Ovary (tissue), 3 donors: ENCODE data around the gene CCIN.

Experiments used
- EP300 ChIP-seq: sonication (generic); formaldehyde crosslinking; IDR thresholded peaks from one replicate; pipeline ENCODE4 v1.6.1; 2017; ENCODE audit warnings: antibody characterized with exemption
- POLR2A ChIP-seq: fragments of 450-650 bp; IDR thresholded peaks from one replicate; pipeline ENCODE4 v1.6.1; 2017; ENCODE audit warnings: antibody characterized with exemption, mild to moderate bottlenecking, moderate library complexity
- TF ChIP-seq, protein P1 (sequence below), 3 donors: fragments of 450-650 bp in 2 of 3; fragments of 200-600 bp in 1 of 3; IDR thresholded peaks; one replicate each; pipeline versions ENCODE4 v1.5.1 to v1.8.0; 2016 to 2022; ENCODE audit warnings: antibody characterized with exemption in 3 of 3, mild to moderate bottlenecking in 1 of 3
- donor health status: DM: no; HTN: no; CAD: no.

DNA sequence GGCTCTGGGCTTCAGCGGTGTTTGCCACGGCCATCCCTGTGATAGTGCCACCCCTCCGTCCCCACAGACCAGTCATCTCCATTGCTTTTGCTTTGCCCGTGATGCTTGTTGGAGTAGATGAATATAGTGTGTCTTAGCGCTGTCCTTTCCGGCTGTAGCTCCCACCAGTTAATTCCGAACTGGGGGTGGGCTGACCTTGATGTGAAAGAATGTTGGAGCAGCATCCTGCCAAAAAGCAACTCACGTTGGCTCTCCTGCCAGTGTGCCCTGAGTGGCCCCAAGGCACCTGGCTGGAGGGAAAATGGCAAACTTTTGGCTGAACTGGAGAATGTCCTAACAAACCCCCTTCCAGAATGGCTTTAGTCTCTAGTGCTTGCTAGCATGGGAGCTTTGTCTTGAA lies 41.5 kb downstream of the CCIN start:
- TF ChIP-seq, protein P1, sequence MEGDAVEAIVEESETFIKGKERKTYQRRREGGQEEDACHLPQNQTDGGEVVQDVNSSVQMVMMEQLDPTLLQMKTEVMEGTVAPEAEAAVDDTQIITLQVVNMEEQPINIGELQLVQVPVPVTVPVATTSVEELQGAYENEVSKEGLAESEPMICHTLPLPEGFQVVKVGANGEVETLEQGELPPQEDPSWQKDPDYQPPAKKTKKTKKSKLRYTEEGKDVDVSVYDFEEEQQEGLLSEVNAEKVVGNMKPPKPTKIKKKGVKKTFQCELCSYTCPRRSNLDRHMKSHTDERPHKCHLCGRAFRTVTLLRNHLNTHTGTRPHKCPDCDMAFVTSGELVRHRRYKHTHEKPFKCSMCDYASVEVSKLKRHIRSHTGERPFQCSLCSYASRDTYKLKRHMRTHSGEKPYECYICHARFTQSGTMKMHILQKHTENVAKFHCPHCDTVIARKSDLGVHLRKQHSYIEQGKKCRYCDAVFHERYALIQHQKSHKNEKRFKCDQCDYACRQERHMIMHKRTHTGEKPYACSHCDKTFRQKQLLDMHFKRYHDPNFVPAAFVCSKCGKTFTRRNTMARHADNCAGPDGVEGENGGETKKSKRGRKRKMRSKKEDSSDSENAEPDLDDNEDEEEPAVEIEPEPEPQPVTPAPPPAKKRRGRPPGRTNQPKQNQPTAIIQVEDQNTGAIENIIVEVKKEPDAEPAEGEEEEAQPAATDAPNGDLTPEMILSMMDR (IDR thresholded peaks at IDR 0.05): no peak
- no peak for TF ChIP-seq POLR2A
- TF ChIP-seq EP300: no peak
